ENCODE data around the gene UNC93B1.

- TF ChIP-seq CTCF (IDR thresholded peaks at IDR 0.05; ENCODE audit: control extremely low read depth in 1 of 3, insufficient read depth in 1 of 3, low read depth in 1 of 3, low read length in 3 of 3) (no peak), RXRA (IDR thresholded peaks at IDR 0.05; ENCODE audit: insufficient read depth, low read depth, low read length) (no peak), YY1 (IDR thresholded peaks at IDR 0.05; ENCODE audit: low read depth, low read length) (no peak), POLR2A (IDR thresholded peaks at IDR 0.05; ENCODE audit: control extremely low read depth in 1 of 2, low read depth in 2 of 2, low read length in 2 of 2) (no peak), KDM5A (IDR thresholded peaks at IDR 0.05; ENCODE audit: low read length) (no peak), EP300 (IDR thresholded peaks at IDR 0.05; ENCODE audit: borderline replicate concordance in 1 of 2, low read depth in 2 of 2, low read length in 2 of 2) (no peak), SRF (IDR thresholded peaks at IDR 0.05; ENCODE audit: low read depth, low read length) (no peak), CREB1 (IDR thresholded peaks at IDR 0.05) (no peak), EZH2 (IDR thresholded peaks at IDR 0.05; ENCODE audit: low read depth, low read length, severe bottlenecking) (no peak), NRF1 (IDR thresholded peaks at IDR 0.05; ENCODE audit: low read depth, low read length) (no peak)
Measured at GRCh38 chr11:68044898-68045351, 41.0 kb upstream of the UNC93B1 start.

Measured in H1 (cell line).